GM21786 (cell line): Measurements from ENCODE around the gene IL3RA.
"Not testable (repeated sequence)": the region's sequence is repeated elsewhere in the genome, so short reads cannot be mapped to it uniquely, and the experiment has no call there.

Experiments used
- ATAC-seq: cut with Tn5 transposase; IDR thresholded peaks from one replicate; pipeline ENCODE4 v1.9.1; 2021; ENCODE audit not compliant: unreplicated experiment

Gene IL3RA

GRCh38 chrX:1327651-1328304, 8.8 kb upstream of the IL3RA start:
- ATAC-seq: no peak

- no peak for ATAC-seq
Measured at GRCh38 chrX:1330605-1331004, 6.0 kb upstream of the IL3RA start.

GRCh38 chrX:1332433-1332832, 4.2 kb upstream of the IL3RA start:
- ATAC-seq: not testable (repeated sequence)

- no peak for ATAC-seq
Measured at GRCh38 chrX:1334854-1335253, 1.7 kb upstream of the IL3RA start.

- peak; percentile 42 for ATAC-seq
Measured at GRCh38 chrX:1336948-1337779, 579 bp downstream of the IL3RA start.

- ATAC-seq: no peak
Measured at GRCh38 chrX:1341545-1342184, 5.1 kb downstream of the IL3RA start.

GRCh38 chrX:1349606-1350005, 13.0 kb downstream of the IL3RA start:
- ATAC-seq: not testable (repeated sequence)

- no peak for ATAC-seq
Measured at GRCh38 chrX:1351981-1352714, 15.6 kb downstream of the IL3RA start.

GRCh38 chrX:1354036-1355019, 17.7 kb downstream of the IL3RA start:
- ATAC-seq: no peak

- ATAC-seq: no peak
Measured at GRCh38 chrX:1355131-1356046, 18.8 kb downstream of the IL3RA start.

- no peak for ATAC-seq
Measured at GRCh38 chrX:1357993-1358392, 21.4 kb downstream of the IL3RA start.

- no peak for ATAC-seq
Measured at GRCh38 chrX:1358793-1359476, 22.4 kb downstream of the IL3RA start.

- ATAC-seq: no peak
Measured at GRCh38 chrX:1359477-1359873, 22.9 kb downstream of the IL3RA start.

GRCh38 chrX:1360171-1360570, 23.6 kb downstream of the IL3RA start:
- no peak for ATAC-seq

GRCh38 chrX:1361275-1361674, 24.7 kb downstream of the IL3RA start:
- no peak for ATAC-seq

GRCh38 chrX:1361910-1362309, 25.3 kb downstream of the IL3RA start:
- no peak for ATAC-seq

GRCh38 chrX:1366363-1366762, 29.8 kb downstream of the IL3RA start:
- ATAC-seq: not testable (repeated sequence)

GRCh38 chrX:1368385-1368698, 31.8 kb downstream of the IL3RA start:
- ATAC-seq: no peak

- no peak for ATAC-seq
Measured at GRCh38 chrX:1378306-1378759, 41.7 kb downstream of the IL3RA start.
